ENCODE measurements around the gene THAP6.

DNA sequence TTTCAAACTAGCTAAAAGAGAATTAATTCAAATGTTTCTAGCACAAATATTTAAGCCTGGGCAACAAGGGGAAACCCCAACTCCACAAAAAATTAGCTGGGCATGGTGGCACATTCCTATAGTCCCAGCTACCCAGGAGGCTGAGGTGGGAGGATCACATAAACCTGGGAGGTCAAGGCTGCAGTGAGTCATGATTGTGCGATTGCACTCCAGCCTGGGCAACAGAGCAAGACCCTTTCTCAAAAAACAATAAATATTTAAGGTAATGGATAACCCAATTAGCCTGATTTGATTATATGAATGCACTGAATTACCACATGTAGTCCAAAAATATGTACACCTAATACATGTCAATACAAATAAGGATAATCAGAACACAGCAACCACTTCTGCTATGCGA lies 14.4 kb upstream of the THAP6 start:
- TF ChIP-seq, protein P1, sequence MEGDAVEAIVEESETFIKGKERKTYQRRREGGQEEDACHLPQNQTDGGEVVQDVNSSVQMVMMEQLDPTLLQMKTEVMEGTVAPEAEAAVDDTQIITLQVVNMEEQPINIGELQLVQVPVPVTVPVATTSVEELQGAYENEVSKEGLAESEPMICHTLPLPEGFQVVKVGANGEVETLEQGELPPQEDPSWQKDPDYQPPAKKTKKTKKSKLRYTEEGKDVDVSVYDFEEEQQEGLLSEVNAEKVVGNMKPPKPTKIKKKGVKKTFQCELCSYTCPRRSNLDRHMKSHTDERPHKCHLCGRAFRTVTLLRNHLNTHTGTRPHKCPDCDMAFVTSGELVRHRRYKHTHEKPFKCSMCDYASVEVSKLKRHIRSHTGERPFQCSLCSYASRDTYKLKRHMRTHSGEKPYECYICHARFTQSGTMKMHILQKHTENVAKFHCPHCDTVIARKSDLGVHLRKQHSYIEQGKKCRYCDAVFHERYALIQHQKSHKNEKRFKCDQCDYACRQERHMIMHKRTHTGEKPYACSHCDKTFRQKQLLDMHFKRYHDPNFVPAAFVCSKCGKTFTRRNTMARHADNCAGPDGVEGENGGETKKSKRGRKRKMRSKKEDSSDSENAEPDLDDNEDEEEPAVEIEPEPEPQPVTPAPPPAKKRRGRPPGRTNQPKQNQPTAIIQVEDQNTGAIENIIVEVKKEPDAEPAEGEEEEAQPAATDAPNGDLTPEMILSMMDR (IDR thresholded peaks at IDR 0.05): no peak
- TF ChIP-seq POLR2A (IDR thresholded peaks at IDR 0.05): no peak

Data from right lobe of liver (tissue), 4 donors.